M059J (cell line): ENCODE results near the gene MMP19. TPM values are rescaled to one million over a fixed set of nuclear protein-coding genes. Genes with fewer than 3 reads are reported as not detected.
"Not testable (repeated sequence)": the region's sequence is repeated elsewhere in the genome, so short reads cannot be mapped to it uniquely, and the experiment has no call there.

Experiments used
- DNase-seq: peaks from one replicate; pipeline ENCODE4 v3.0.0-alpha.2; 2012; ENCODE audit warnings: low read depth
- total RNA-seq: library from RNA; depleted of rRNA; stranded (reverse); fragments of >200 nt; shearing (Covaris generic); gene quantifications from 2 replicates; pipeline ENCODE4 v1.2.3, GENCODE V29; 2014

MMP19 gene
- total RNA-seq, 1 experiment from 2014 or later, result 1.5 TPM

DNA sequence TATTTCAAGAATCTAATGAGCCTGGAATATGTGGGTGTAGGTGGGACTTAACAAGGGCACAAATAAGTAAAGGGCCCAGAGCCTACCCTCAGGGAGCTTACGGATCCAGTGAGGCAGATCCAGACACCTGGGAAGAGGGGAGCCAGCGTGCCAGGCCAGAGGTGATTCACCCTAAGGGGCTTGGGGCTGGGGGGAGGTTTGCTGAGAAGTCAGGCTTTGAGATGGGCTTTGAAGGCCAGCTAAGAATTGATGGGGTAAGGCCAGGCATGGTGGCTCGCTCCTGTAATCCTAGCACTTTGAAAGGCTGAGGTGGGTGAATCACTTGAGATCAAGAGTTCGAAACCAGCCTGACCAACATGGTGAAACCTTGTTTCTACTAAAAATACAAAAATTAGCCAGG lies 695 bp upstream of the MMP19 start:
- DNase-seq, result no peak

- no peak for DNase-seq
These were observed 2.0 kb downstream of the MMP19 start for GRCh38 chr12:55840581-55841351.

- no peak for DNase-seq
These were observed 3.2 kb downstream of the MMP19 start for GRCh38 chr12:55839345-55840140.

DNA sequence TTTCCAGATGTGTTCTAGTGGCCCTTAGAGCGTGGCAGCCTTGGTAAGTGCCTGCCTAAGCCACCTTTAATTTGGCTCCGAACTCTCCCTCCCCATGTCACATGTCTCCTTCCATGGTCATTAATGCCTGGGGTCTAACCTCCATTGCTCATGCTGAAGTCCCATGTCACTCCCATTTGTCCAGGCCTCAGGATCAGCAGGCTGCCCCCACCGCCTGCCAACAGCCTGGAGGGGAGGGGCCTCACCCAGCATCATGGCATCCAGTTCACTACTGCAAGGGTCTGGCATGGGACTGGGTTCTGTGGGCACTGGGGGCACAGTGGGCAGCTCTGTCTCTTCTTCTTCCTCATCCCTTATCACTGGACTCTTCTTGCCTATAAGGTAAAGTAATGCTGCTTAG lies 4.4 kb downstream of the MMP19 start:
- no peak for DNase-seq

DNA sequence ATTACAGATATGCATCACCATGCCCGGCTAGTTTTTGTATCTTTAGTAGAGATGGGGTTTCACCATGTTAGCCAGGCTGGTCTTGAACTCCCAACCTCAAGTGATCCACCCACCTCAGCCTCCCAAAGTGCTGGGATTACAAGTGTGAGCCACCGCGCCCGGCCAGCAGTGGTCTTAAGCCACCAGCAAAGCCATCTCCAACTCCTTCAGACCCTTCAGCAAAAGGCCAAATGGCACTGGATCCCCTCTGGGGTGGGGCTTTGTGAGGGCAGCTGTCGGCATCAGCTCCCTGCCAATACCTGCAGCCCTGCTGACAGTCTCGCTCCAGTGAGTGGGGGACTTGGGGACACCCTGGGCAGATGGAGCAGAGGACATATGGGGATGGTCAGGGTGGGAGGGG lies 8.3 kb downstream of the MMP19 start:
- DNase-seq, result not testable (repeated sequence)

GRCh38 chr12:55833056-55833455 lies 9.7 kb downstream of the MMP19 start:
- no peak for DNase-seq

DNA sequence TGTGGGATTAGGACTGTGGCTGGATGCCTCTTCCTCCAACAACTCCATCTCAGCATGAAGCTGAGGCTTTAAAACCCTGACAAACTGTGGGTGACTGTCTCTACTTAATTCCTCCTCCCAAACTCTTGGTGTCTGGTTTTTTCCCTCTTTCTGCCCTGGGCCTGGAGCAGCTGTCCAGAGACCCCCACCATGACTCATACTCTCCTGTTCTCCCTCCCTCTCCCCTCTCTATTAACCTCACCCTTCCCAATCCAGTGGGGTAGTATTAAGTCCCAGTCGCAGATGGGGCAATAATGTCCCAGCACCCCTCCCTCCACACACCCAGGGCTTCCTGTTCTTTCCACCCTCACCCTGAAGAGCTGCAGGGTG lies 11.3 kb downstream of the MMP19 start:
- DNase-seq, result no peak

- DNase-seq, result peak; percentile 37
These were observed 11.9 kb downstream of the MMP19 start for GRCh38 chr12:55830601-55831446.

- no peak for DNase-seq
These were observed 12.7 kb downstream of the MMP19 start for GRCh38 chr12:55829967-55830600.

DNA sequence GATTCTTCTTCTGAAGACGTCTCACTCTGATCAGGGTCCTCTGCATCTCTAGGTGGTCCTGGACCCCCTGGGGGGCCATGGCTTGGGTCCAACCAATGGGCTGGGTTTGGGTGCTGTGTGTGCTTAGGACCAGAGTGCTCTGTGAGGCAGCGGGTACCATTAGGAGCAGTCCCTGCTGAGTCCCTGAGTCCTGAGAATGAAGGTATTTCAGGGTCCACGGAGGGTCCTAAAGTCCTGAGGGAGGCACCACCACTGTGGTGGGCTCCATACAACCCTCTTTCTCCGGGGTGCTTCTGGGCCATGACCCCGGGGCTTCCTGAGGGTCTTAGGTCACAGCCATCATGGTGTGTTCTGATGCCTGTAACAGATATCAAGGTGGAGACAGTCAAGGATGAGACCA lies 14.4 kb downstream of the MMP19 start:
- DNase-seq, result no peak

- DNase-seq, result no peak
These were observed 14.9 kb downstream of the MMP19 start for GRCh38 chr12:55827806-55828205.

DNA sequence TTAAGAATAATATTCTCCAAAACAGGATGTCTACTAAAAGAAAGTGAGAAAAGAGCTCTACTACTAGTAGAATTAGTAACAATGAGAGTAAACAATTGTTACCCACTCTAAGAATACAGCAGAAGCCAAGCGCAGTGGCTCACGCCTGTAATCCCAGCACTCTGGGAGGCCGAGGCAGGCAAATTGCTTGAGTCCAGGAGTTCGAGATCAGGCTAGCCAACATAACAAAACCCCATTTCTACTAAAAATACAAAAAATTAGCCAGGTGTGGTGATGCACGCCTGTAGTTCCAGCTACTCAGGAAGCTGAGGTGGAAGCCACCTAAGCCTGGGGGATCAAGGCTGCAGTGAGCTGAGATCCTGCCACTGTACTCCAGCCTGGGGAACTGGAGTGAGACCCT lies 18.0 kb downstream of the MMP19 start:
- no peak for DNase-seq

- no peak for DNase-seq
These were observed 19.3 kb downstream of the MMP19 start for GRCh38 chr12:55823419-55823818.

DNA sequence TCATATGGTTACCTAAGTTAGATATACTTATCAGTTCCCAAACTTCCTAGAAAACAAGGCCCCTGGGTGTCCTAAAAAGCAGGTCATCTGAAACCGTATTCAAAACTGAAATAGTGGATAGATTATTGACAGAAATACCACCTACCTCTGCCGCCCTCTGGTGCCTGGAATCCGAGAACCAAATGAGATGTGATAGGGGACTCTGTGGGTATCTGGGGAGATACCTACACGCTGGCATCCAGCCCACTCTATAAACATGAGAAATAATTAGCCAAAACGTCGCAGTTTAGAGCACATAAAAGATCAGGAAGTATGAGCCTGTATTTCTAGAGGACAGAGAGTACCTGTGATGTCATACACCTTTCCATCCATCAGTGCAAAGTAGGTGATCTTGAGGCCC lies 20.5 kb downstream of the MMP19 start:
- DNase-seq, result no peak

- DNase-seq, result peak; percentile 21
These were observed 22.1 kb downstream of the MMP19 start for GRCh38 chr12:55820679-55821078.

DNA sequence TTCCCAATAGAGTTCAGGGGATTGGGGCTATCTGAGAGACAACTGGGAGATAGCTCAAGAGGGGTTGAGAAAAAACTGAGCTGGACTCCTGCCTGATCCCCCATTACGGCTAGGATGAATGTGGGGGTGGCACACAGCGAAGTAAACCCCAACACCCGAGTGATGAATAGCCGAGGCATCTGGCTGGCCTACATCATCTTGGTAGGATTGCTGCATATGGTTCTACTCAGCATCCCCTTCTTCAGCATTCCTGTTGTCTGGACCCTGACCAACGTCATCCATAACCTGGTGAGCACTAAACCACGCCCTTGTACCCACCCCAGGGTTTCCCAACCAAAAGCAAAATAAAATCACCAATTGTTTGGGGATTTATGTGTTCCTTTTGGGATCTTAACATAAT lies 23.9 kb downstream of the MMP19 start:
- no peak for DNase-seq

DNA sequence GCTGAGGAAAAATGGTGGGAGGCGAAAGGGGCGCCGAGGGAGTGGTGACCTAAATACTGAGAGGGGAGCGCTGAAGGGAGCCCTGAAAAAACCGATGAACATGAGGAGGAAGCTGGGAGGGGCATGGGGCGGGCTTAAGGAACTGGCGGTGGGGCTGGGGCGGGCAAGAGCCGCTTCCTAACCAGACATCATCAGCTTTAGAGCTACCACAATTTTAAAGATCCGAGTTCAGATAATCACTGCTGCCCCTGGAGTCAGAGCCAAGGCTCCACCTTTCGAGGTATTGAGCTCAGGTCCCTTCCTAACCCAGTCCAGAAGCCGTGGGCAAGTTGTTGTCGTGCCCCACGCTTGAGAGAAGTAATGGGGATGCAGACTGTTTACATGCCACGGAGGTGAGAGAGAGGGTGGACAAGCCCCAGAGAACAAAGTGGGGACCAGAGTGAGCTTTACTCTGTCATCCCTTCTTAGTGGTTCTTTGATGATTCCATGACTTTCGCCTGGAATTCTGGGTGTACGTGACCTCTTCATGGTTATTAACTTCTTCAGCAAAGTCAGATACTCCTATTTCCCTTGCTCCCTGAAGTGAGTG lies 24.5 kb downstream of the MMP19 start:
- peak; percentile 31 for DNase-seq

GRCh38 chr12:55817345-55818139 lies 25.2 kb downstream of the MMP19 start, which contains the start of the genes ORMDL2 and SARNP:
Gene ORMDL2, plus strand, starts transcription at chr12:55818041. Its CDS starts 959 bp downstream, at chr12:55819000.
Gene SARNP, minus strand, starts transcription at chr12:55817724. Its CDS starts 23 bp downstream, at chr12:55817701.
- DNase-seq, result peak; percentile 99

- DNase-seq, result peak; percentile 18
These were observed 25.8 kb downstream of the MMP19 start for GRCh38 chr12:55816881-55817344.

- no peak for DNase-seq
These were observed 27.3 kb downstream of the MMP19 start for GRCh38 chr12:55815473-55815872.
